Osteocyte (in vitro differentiated cells): Measurements from ENCODE around the gene CHCHD4. TPM values are rescaled to one million over a fixed set of nuclear protein-coding genes. Genes with fewer than 3 reads are reported as not detected.

Source experiments
- DNase-seq: peaks from one replicate; pipeline ENCODE4 v3.0.0; 2021; ENCODE audit warnings: mixed read lengths; ENCODE audit not compliant: unreplicated experiment; ENCODE audit errors: extremely low spot score
- H3K27ac Mint-ChIP-seq: one replicate; pipeline ENCODE4 v1.8.0; 2021; ENCODE audit warnings: mild to moderate bottlenecking, mixed read lengths; ENCODE audit not compliant: unreplicated experiment
- H3K27me3 Mint-ChIP-seq: one replicate; pipeline ENCODE4 v1.8.0; 2021; ENCODE audit warnings: mixed read lengths; ENCODE audit not compliant: unreplicated experiment
- H3K36me3 Mint-ChIP-seq: one replicate; pipeline ENCODE4 v1.8.0; 2021; ENCODE audit warnings: mixed read lengths; ENCODE audit not compliant: unreplicated experiment
- H3K4me1 Mint-ChIP-seq: one replicate; pipeline ENCODE4 v1.8.0; 2021; ENCODE audit warnings: mixed read lengths; ENCODE audit not compliant: unreplicated experiment
- H3K4me3 Mint-ChIP-seq: one replicate; pipeline ENCODE4 v1.8.0; 2021; ENCODE audit warnings: mild to moderate bottlenecking, moderate library complexity, mixed read lengths; ENCODE audit not compliant: unreplicated experiment
- H3K9me3 Mint-ChIP-seq: one replicate; pipeline ENCODE4 v1.8.0; 2021; ENCODE audit warnings: mixed read lengths; ENCODE audit not compliant: unreplicated experiment
- long read RNA-seq: library from polyadenylated mRNA; unstranded; transcript quantifications from one replicate; pipeline ENCODE4 v2.0.0, GENCODE V29; 2021
- total RNA-seq: library from RNA; stranded (reverse); gene quantifications from 2 replicates; pipeline ENCODE4 v1.2.1, GENCODE V29; 2021
- TF ChIP-seq, protein P1 (sequence below): fragments of 200-600 bp; sonication (generic); IDR thresholded peaks from 2 replicates; pipeline ENCODE4 v1.5.0; 2021; ENCODE audit warnings: antibody characterized with exemption, mild to moderate bottlenecking, moderate library complexity

Gene CHCHD4
- total RNA-seq = 7.2 and 7.9 TPM in 2 replicates
- long read RNA-seq, transcript CHCHD4-202 (3 exons, 1,405 nt) = major isoform, 8 of 15 reads
- long read RNA-seq, partial matches to known transcripts = 1 of 15 reads
- long read RNA-seq, other reads (novel, unspliced or antisense) = 5 of 15 reads

DNA sequence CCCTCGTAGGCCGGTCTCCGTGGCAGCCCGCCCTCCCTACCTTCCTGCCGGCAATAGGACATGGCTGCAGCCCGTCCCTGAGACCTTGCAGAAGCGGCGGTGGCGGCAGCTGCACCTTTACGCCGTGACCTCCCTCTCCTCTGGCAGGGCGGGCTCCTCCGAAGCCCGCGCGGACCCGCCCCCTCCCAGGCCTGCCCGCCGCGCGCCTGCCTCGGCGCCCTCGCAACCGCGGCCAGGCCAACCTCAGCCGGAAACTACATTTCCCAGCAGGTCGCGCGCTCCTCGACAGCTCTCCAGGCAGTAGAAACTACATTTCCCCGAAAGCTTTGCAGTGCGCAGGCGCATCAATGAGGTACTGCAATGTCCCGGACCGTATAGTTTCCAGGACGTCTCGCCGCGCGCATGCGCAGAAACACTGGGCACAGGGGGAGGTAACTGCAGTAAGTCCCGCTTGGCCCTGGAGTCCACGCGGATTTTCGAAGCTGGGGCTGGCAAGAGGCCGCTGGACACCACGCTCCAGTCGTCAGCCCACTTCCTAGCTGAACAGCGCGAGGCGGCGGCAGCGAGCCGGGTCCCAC, at the start of gene CHCHD4, which contains the start of gene TMEM43:
Gene CHCHD4 (minus strand): TSS at position 256 of the 578 bp plus-strand sequence. CDS start 194 bp downstream, at position 62.
Gene TMEM43 (plus strand): TSS at position 438 of the 578 bp plus-strand sequence. CDS start 142 bp downstream, outside the sequence.
- Mint-ChIP-seq H3K27ac (peak within 1 kb of the TSS; percentile 99), H3K9me3 (no peaks in the 10 kb centered on the region), H3K4me3 (peak within 1 kb of the TSS; percentile 98), H3K27me3 (no peaks in the 10 kb centered on the region), H3K4me1 (peaks cover 34% of the 10 kb centered on the region), H3K36me3 (peaks cover 24% of the 10 kb centered on the region)
- TF ChIP-seq, protein P1, sequence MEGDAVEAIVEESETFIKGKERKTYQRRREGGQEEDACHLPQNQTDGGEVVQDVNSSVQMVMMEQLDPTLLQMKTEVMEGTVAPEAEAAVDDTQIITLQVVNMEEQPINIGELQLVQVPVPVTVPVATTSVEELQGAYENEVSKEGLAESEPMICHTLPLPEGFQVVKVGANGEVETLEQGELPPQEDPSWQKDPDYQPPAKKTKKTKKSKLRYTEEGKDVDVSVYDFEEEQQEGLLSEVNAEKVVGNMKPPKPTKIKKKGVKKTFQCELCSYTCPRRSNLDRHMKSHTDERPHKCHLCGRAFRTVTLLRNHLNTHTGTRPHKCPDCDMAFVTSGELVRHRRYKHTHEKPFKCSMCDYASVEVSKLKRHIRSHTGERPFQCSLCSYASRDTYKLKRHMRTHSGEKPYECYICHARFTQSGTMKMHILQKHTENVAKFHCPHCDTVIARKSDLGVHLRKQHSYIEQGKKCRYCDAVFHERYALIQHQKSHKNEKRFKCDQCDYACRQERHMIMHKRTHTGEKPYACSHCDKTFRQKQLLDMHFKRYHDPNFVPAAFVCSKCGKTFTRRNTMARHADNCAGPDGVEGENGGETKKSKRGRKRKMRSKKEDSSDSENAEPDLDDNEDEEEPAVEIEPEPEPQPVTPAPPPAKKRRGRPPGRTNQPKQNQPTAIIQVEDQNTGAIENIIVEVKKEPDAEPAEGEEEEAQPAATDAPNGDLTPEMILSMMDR = no peak
- peak; percentile 100 for DNase-seq

DNA sequence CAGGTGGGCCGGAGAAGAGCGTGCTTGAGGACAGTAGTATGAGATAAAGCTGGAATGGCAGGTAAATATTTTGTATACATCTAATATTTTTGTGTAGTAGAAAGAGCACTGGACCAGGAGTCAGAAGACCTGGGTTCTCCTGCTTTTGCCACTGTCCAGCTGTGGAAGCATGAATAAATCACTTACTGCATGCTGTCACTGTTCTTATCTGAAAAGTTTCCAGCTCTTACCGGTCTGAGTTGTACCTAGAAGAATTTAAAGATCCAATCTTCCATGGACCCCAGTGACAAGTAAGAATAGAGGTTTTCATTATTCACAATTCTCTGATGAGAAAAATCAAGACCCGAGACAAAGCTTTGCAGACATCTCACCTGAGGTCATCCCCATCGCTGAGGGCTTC, 47.8 kb upstream of the CHCHD4 start:
- TF ChIP-seq, protein P1 = no peak

DNA sequence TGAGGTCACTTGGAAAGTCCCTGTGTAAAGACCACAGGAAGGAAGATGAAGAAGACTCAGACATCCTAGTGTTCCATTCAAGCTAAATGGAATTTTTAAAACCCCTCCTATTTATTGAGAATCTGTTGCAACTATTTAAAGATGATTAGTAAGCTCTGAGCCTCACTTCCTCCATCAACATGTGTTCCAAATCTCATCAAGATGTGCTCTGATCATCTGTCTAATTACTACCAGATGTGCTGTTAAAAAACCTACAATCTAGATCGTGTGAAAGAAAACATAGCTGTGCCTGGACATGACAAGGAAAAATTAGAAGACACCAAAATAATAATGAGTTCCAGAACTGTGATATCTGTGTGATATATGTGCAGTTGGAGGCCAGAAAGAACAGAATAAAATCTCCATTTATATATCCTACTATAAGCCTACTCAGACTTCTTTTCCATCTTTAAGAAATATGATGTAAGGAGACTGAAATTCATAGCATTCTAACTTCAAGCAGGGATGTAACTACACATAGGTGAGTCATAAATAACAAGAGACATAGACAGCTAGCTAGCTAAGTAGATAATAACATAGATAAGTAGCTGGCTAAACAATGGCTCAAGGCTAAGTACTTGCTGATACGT, 46.0 kb upstream of the CHCHD4 start:
- Mint-ChIP-seq H3K27me3 (no peaks in the 10 kb centered on the region), H3K36me3 (peaks cover 52% of the 10 kb centered on the region), H3K27ac (peak overlapping the region; percentile 42), H3K9me3 (no peaks in the 10 kb centered on the region), H3K4me3 (no peak overlapping the region), H3K4me1 (peaks cover 28% of the 10 kb centered on the region)
- no peak for DNase-seq
- TF ChIP-seq, protein P1 = no peak

More for the DNA sequence above, 47.8 kb upstream of the CHCHD4 start:
- H3K27me3 Mint-ChIP-seq = no peaks in the 10 kb centered on the region
- no peak overlapping the region for H3K27ac Mint-ChIP-seq
- H3K4me3 Mint-ChIP-seq = no peak overlapping the region
- H3K4me1 Mint-ChIP-seq = peaks cover 39% of the 10 kb centered on the region
- peaks cover 38% of the 10 kb centered on the region for H3K36me3 Mint-ChIP-seq
- no peak for DNase-seq
- H3K9me3 Mint-ChIP-seq = no peaks in the 10 kb centered on the region

DNA sequence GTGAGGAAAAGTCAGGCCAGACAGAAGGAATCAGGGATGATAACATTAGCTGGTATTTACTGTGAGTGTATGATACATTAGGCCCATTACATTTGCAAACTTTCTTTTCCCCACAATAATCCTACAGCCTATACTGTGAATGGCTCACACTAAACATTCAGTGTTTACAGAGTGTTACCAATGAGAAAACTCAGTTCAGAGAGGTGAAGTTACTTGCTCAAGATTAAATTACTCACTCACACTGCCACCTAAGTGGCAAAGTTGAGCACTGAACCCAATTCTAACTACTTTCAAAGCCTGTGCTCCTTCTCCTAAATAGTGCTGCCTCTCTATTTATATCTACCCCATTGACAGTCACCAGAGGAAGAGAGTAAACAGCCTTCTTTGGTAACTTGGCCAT, 45.2 kb upstream of the CHCHD4 start:
- no peaks in the 10 kb centered on the region for H3K9me3 Mint-ChIP-seq

More for the DNA sequence above, 45.2 kb upstream of the CHCHD4 start:
- Mint-ChIP-seq H3K27ac (peak overlapping the region; percentile 42), H3K36me3 (peaks cover 59% of the 10 kb centered on the region), H3K4me3 (no peak overlapping the region), H3K4me1 (peaks cover 20% of the 10 kb centered on the region), H3K27me3 (no peaks in the 10 kb centered on the region)
- DNase-seq = no peak
- TF ChIP-seq, protein P1 = no peak
